ENCODE measurements around the gene EHD1. TPM values are rescaled to one million over a fixed set of nuclear protein-coding genes. Genes with fewer than 3 reads are reported as not detected.
A peak's percentile ranks its signal among the peaks of the same experiment; 100 is the strongest.

The EHD1 gene
- total RNA-seq, 1 donor from 2014 or later, result 86.8 TPM

GRCh38 chr11:64877390-64878222 lies 815 bp downstream of the EHD1 start:
- H3K9me3 Mint-ChIP-seq, result no peaks in the 10 kb centered on the region
- H3K4me3 Mint-ChIP-seq, result peak overlapping the region; percentile 96
- peaks cover 59% of the 10 kb centered on the region for H3K4me1 Mint-ChIP-seq

GRCh38 chr11:64876835-64877341 lies 1.5 kb downstream of the EHD1 start:
- Mint-ChIP-seq H3K27me3 (ENCODE audit: low read depth) (no peaks in the 10 kb centered on the region), H3K9me3 (no peaks in the 10 kb centered on the region), H3K27ac (peak overlapping the region; percentile 99), H3K4me3 (peak overlapping the region; percentile 96), H3K4me1 (peaks cover 59% of the 10 kb centered on the region), H3K36me3 (peaks cover 7% of the 10 kb centered on the region)
- DNase-seq (ENCODE audit: low spot score in 2 of 2, unreplicated experiment in 2 of 2), result peak in 1 of 2 experiments; percentile 67
- no peak for TF ChIP-seq CTCF (IDR thresholded peaks at IDR 0.05; ENCODE audit: unreplicated experiment)

More at GRCh38 chr11:64877390-64878222, 815 bp downstream of the EHD1 start:
- Mint-ChIP-seq H3K27me3 (ENCODE audit: low read depth) (no peaks in the 10 kb centered on the region), H3K27ac (peak overlapping the region; percentile 99), H3K36me3 (peaks cover 6% of the 10 kb centered on the region)
- TF ChIP-seq CTCF (IDR thresholded peaks at IDR 0.05; ENCODE audit: unreplicated experiment), result no peak
- DNase-seq (ENCODE audit: low spot score in 2 of 2, unreplicated experiment in 2 of 2), result no peak

GRCh38 chr11:64876229-64876750 lies 2.1 kb downstream of the EHD1 start:
- Mint-ChIP-seq H3K27ac (peak overlapping the region; percentile 99), H3K4me1 (peaks cover 58% of the 10 kb centered on the region), H3K4me3 (peak overlapping the region; percentile 96), H3K27me3 (ENCODE audit: low read depth) (no peaks in the 10 kb centered on the region), H3K36me3 (peaks cover 7% of the 10 kb centered on the region), H3K9me3 (no peaks in the 10 kb centered on the region)
- TF ChIP-seq CTCF (IDR thresholded peaks at IDR 0.05; ENCODE audit: unreplicated experiment), result no peak
- DNase-seq (ENCODE audit: low spot score in 2 of 2, unreplicated experiment in 2 of 2), result no peak

- H3K4me3 Mint-ChIP-seq, result peak overlapping the region; percentile 96
- no peaks in the 10 kb centered on the region for H3K27me3 Mint-ChIP-seq (ENCODE audit: low read depth)
Observed at GRCh38 chr11:64875369-64876228, 2.8 kb downstream of the EHD1 start.

More at GRCh38 chr11:64875369-64876228, 2.8 kb downstream of the EHD1 start:
- no peak for DNase-seq (ENCODE audit: low spot score in 2 of 2, unreplicated experiment in 2 of 2)
- H3K27ac Mint-ChIP-seq, result peak overlapping the region; percentile 99
- peaks cover 9% of the 10 kb centered on the region for H3K36me3 Mint-ChIP-seq
- no peaks in the 10 kb centered on the region for H3K9me3 Mint-ChIP-seq
- TF ChIP-seq CTCF (IDR thresholded peaks at IDR 0.05; ENCODE audit: unreplicated experiment), result no peak
- H3K4me1 Mint-ChIP-seq, result peaks cover 57% of the 10 kb centered on the region

All from mesothelial cell of epicardium (in vitro differentiated cells).